Stimulated activated CD8-positive, alpha-beta memory T cell treated with anti-CD3 and anti-CD28 coated beads, Interleukin-12 subunit alpha, Interleukin-12 subunit beta, amount 100 ng/mL, for 1 hour (primary cell): Measurements from ENCODE around the gene WASHC2A.
"Not testable (repeated sequence)": the region's sequence is repeated elsewhere in the genome, so short reads cannot be mapped to it uniquely, and the experiment has no call there.

ENCODE experiments used
- DNase-seq: peaks from one replicate; pipeline ENCODE4 v3.0.0-alpha.2; 2020; ENCODE audit warnings: low read depth

The WASHC2A gene

DNA sequence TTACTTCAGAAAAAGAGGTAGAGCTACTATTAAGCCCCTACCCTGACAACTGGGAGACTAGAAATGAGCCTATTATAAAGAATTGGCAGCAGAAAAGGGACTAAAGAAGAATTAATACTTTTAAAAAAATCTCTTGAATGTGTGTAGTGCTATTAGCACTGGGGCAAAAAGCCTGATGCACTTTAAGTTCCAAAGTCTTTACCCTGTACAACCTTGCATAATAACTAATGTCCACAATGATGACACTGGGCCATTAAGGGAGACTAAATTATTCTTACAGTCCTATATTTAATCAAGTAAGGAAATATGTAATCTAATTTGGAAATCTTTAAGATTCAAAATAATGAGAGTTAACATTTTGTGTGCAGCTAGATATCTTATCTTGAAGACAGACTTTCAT lies 90.1 kb downstream of the WASHC2A start:
- not testable (repeated sequence) for DNase-seq

- not testable (repeated sequence) for DNase-seq
Observed at GRCh38 chr10:50159856-50160255, 92.1 kb downstream of the WASHC2A start.

DNA sequence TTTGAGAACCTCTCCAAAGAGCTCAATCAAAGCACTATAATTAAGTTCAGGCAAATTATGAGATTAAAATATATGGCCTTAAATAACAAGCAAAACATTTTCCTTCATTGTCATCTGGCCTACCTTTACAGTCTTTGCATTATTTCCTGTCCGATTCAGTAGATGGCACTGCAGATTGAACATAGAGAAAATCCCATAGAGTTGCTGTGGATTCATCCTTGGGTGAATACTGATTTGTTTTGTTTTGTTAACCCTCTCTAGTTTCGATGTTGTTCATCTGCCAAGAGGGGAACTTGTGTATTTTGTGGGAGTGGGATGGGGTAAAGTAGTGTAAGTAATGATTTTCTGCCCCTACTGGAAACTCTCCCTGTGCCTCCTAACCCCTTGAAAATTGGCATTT lies 97.3 kb downstream of the WASHC2A start:
- DNase-seq, result not testable (repeated sequence)

- not testable (repeated sequence) for DNase-seq
Observed at GRCh38 chr10:50167833-50168232, 100.1 kb downstream of the WASHC2A start.

DNA sequence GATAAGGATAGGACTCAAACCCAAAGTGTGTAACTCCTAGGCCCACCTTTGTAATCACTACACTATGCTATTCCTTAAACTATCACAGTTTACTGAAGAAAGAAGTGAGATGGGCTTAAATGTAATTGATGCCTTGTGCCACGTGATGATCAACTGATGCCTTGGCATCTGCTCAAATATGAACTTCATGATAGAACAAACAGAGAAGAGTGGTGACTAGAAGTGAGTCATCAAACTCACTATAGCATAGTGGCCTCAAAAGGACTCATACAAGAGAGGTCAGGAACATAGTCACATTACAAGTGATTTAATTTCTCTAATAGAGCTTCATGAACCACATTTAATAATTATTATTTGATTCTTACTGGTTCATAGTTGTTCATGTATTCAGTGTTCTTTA lies 101.8 kb downstream of the WASHC2A start:
- not testable (repeated sequence) for DNase-seq

DNA sequence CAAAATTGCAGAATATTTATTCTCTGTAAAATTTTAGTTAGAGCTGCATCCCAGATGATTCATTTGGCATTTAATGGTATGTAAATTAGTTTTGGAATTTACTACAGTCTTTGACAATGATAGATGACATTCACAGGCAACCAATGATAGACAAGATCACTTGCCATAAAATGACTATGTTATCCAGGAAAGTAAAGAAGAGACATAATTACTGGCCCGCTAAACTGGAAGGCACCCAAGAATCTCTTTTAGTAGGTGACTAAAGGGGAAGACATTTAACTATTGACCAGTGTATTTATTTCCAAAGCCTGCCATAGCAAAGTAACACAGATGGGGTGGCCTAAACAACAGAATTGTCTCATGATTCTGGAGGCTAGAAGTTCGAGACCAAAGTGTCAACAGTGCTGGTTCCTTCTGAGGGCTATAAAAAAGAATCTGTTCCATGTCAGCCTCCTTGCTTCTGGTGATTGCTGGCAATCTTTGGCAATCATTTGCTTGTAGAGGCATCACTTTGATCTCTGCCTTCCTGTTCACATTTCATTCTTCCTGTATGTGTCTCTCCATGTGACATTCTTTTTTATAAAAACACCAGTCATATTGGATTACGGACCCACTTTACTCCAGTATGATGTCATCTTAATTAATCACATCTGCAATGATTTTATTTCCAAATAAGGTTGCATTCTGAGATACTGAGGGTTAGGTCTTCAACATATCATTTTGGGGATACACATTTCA lies 107.2 kb downstream of the WASHC2A start:
- not testable (repeated sequence) for DNase-seq
